Endothelial cell of umbilical vein (primary cell): Measurements from ENCODE around the gene CNMD. TPM values are rescaled to one million over a fixed set of nuclear protein-coding genes. Genes with fewer than 3 reads are reported as not detected.
A peak's percentile ranks its signal among the peaks of the same experiment; 100 is the strongest.

Experiments
- BruUV-seq: library from RNA; stranded (reverse); fragments of 400-500 nt; replicated peaks from 2 replicates; lab custom pipeline; 2021; lab: Mats Ljungman, UMichigan
- CTCF ChIA-PET: fragments of 300-600, 350-600 bp; sonication (Branson Sonifier 250); formaldehyde crosslinking; loops from one replicate; lab custom pipeline; 2021; ENCODE audit warnings: antibody characterized with exemption, inconsistent platforms; lab: Charles Lee
- POLR2A ChIA-PET: fragments of 300-600, 350-600 bp; sonication (Branson Sonifier 250); formaldehyde crosslinking; loops from one replicate; lab custom pipeline; 2021; ENCODE audit warnings: antibody characterized with exemption, inconsistent platforms; lab: Charles Lee
- DNase-seq: peaks from one replicate; pipeline ENCODE4 v3.0.0-alpha.2; 2011; ENCODE audit warnings: low read depth, low spot score
- FAIRE-seq: peaks from 2 replicates; lab custom pipeline; 2011; peaks lifted over from hg19 to GRCh38; lab: Jason Lieb, UNC
- H2AFZ ChIP-seq: 2 replicates; pipeline ENCODE4 v1.6.0; 2012; ENCODE audit warnings: low read depth, low read length, control low read depth, inconsistent platforms
- H3K27ac ChIP-seq: 2 replicates; pipeline ENCODE4 v1.5.1; 2011; ENCODE audit warnings: low read depth, mild to moderate bottlenecking, control low read depth, low read length, moderate library complexity; ENCODE audit not compliant: insufficient read depth
- H3K27me3 ChIP-seq, 2 experiments: 2 replicates each; pipeline versions ENCODE4 v1.6.0 to v1.6.1; 2011; ENCODE audit warnings: low read length in 2 of 2, mixed read lengths in 1 of 2; ENCODE audit not compliant: control insufficient read depth in 2 of 2, insufficient read depth in 2 of 2
- H3K36me3 ChIP-seq, 2 experiments: 2 replicates in 1 of 2; 3 replicates in 1 of 2; pipeline ENCODE4 v1.5.1; 2011; ENCODE audit warnings: low read length in 2 of 2, mild to moderate bottlenecking in 1 of 2, moderate library complexity in 1 of 2; ENCODE audit not compliant: control insufficient read depth in 2 of 2, insufficient read depth in 2 of 2; ENCODE audit errors: extremely low read depth in 1 of 2
- H3K4me1 ChIP-seq: 3 replicates; pipeline ENCODE4 v1.5.1; 2011; ENCODE audit warnings: mild to moderate bottlenecking, low read length; ENCODE audit not compliant: control insufficient read depth, insufficient read depth; ENCODE audit errors: extremely low read depth
- H3K4me2 ChIP-seq: 2 replicates; pipeline ENCODE4 v1.6.1; 2011; ENCODE audit warnings: low read length, control low read depth, mixed read lengths; ENCODE audit not compliant: insufficient read depth
- H3K4me3 ChIP-seq, 3 experiments: fragments of 200-600 bp in 1 of 3; sonication (generic), shearing (Covaris generic) in 1 of 3; replicated peaks in 1 of 3; 2 replicates each; pipeline ENCODE4 v1.5.1; 2011 to 2016; ENCODE audit warnings: control low read depth in 3 of 3, low read length in 3 of 3, mild to moderate bottlenecking in 2 of 3, inconsistent platforms in 1 of 3, low read depth in 1 of 3, moderate library complexity in 1 of 3; ENCODE audit not compliant: insufficient read depth in 1 of 3
- H3K79me2 ChIP-seq: 2 replicates; pipeline ENCODE4 v1.6.0; 2012; ENCODE audit warnings: low read length, inconsistent platforms; ENCODE audit not compliant: control insufficient read depth, insufficient read depth
- H3K9ac ChIP-seq: replicated peaks from 2 replicates; pipeline ENCODE3; 2011; ENCODE audit warnings: low read length, control low read depth; ENCODE audit not compliant: insufficient read depth; ENCODE audit errors: extremely low read depth
- H3K9me1 ChIP-seq: replicated peaks from 3 replicates; pipeline ENCODE4 v1.6.0; 2011; ENCODE audit warnings: mild to moderate bottlenecking, low read length; ENCODE audit not compliant: control insufficient read depth, insufficient read depth; ENCODE audit errors: extremely low read depth
- H3K9me3 ChIP-seq: replicated peaks from 2 replicates; pipeline ENCODE4 v1.5.1; 2012; ENCODE audit warnings: low read length, inconsistent platforms; ENCODE audit not compliant: control insufficient read depth, insufficient read depth
- H4K20me1 ChIP-seq: replicated peaks from 2 replicates; pipeline ENCODE3; 2011; ENCODE audit warnings: mild to moderate bottlenecking, low read length; ENCODE audit not compliant: control insufficient read depth, insufficient read depth; ENCODE audit errors: extremely low read depth
- EZH2 ChIP-seq: IDR thresholded peaks from 2 replicates; pipeline ENCODE4 v1.6.1; 2012; ENCODE audit warnings: borderline replicate concordance, low read depth, mild to moderate bottlenecking, moderate library complexity, low read length, inconsistent platforms; ENCODE audit not compliant: severe bottlenecking
- FOS ChIP-seq: IDR thresholded peaks from 2 replicates; pipeline ENCODE4 v1.6.1; 2011; ENCODE audit warnings: mild to moderate bottlenecking, low read length, moderate library complexity, borderline replicate concordance; ENCODE audit not compliant: insufficient read depth
- GATA2 ChIP-seq: IDR thresholded peaks from 2 replicates; pipeline ENCODE4 v1.7.0; 2011; ENCODE audit warnings: low read depth, mild to moderate bottlenecking, moderate library complexity, mixed read lengths, low read length; ENCODE audit not compliant: insufficient read length, insufficient read depth
- JUN ChIP-seq: IDR thresholded peaks from 2 replicates; pipeline ENCODE4 v1.6.1; 2011; ENCODE audit warnings: borderline replicate concordance, low read depth; ENCODE audit not compliant: insufficient read length, insufficient read depth
- POLR2A ChIP-seq: IDR thresholded peaks from 2 replicates; pipeline ENCODE4 v1.6.1; 2012; ENCODE audit warnings: low read depth, mild to moderate bottlenecking, control low read depth, low read length
- POLR2AphosphoS5 ChIP-seq: IDR thresholded peaks from 2 replicates; pipeline ENCODE4 v1.6.1; 2012; ENCODE audit warnings: low read depth, mild to moderate bottlenecking, control low read depth, low read length, moderate library complexity; ENCODE audit not compliant: insufficient read depth
- dilution Hi-C: fragments of 300-500 bp; cut with MboI; formaldehyde crosslinking; loops from one replicate; pipeline ENCODE4 v1.15.0; 2019; ENCODE audit warnings: low sequenced_read_pairs; ENCODE audit not compliant: extremely low pct_ligation_motif_present
- intact Hi-C: fragments of 100-400 bp; cut with micrococcal nuclease; formaldehyde crosslinking; loops from one replicate; pipeline ENCODE4 v1.10.0; 2022
- polyA plus RNA-seq, 4 experiments: library from polyadenylated mRNA; depleted of rRNA in 3 of 4; stranded (reverse) in 3 of 4; unstranded in 1 of 4; fragments of >200 nt; gene quantifications; 2 replicates each; pipeline versions ENCODE4 v1.2.1 to v1.2.3, GENCODE V29; 2011 to 2012; ENCODE audit warnings: missing spikeins in 1 of 4
- total RNA-seq: library from RNA; stranded (reverse); gene quantifications from 2 replicates; pipeline ENCODE4 v1.2.3, GENCODE V29; 2021
- TF ChIP-seq, protein P1 (sequence below), 2 donors: IDR thresholded peaks; 1 replicate in 1 of 2; 2 replicates in 1 of 2; pipeline ENCODE4 v1.5.1; 2011; ENCODE audit warnings: low read length in 2 of 2, mild to moderate bottlenecking in 2 of 2, moderate library complexity in 2 of 2, control low read depth in 1 of 2, inconsistent platforms in 1 of 2, low read depth in 1 of 2; ENCODE audit not compliant: insufficient read depth in 1 of 2; ENCODE audit errors: extremely low read depth in 1 of 2
- TF ChIP-seq, protein P2 (sequence below): IDR thresholded peaks from 2 replicates; pipeline ENCODE4 v1.6.1; 2011; ENCODE audit not compliant: insufficient read depth, insufficient read length

CNMD gene
- total and polyA plus RNA-seq, 2 donors (not counting 3 experiments of a cell fraction or from before 2014, with no cell fraction given) = not detected

DNA sequence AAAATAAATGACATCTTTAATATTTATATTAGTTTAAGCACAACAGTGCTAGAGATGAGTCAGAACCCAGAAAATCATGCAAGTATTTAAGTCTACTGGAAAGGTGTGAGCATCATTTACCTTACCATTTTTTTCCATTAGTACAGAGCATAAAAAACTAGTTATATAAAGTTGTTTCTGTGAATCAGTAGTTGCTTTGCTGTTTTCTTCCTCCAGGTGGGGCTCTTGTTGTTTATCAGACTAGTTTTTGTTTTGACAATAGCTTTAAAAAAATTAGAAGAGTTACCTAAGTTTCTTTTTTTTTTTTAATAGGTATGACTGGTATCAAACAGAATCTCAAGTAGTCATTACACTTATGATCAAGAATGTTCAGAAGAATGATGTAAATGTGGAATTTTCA, 74.3 kb downstream of the CNMD start:
- intact Hi-C loops (loop anchor here (1.0 to 2.0 kb wide), 4 partner anchors 74 to 303 kb away; partner anchors contain the start of gene CNMD), dilution Hi-C loops (no loop called here)
- Histone ChIP-seq H3K4me1 (no peaks in the 10 kb centered on the region), H3K9me1 (no peaks in the 10 kb centered on the region), H3K79me2 (peaks cover 14% of the 10 kb centered on the region), H3K4me3 (no peak overlapping the region), H3K4me2 (no peak overlapping the region), H4K20me1 (no peaks in the 10 kb centered on the region), H3K36me3 (peaks cover 5 to 25% of the 10 kb centered on the region in 2 experiments), H2AFZ (no peak overlapping the region), H3K9ac (no peak overlapping the region), H3K27ac (no peak overlapping the region), H3K9me3 (no peaks in the 10 kb centered on the region), H3K27me3 (no peaks in the 10 kb centered on the region)
- no peak for TF ChIP-seq POLR2A
- TF ChIP-seq, protein P1, sequence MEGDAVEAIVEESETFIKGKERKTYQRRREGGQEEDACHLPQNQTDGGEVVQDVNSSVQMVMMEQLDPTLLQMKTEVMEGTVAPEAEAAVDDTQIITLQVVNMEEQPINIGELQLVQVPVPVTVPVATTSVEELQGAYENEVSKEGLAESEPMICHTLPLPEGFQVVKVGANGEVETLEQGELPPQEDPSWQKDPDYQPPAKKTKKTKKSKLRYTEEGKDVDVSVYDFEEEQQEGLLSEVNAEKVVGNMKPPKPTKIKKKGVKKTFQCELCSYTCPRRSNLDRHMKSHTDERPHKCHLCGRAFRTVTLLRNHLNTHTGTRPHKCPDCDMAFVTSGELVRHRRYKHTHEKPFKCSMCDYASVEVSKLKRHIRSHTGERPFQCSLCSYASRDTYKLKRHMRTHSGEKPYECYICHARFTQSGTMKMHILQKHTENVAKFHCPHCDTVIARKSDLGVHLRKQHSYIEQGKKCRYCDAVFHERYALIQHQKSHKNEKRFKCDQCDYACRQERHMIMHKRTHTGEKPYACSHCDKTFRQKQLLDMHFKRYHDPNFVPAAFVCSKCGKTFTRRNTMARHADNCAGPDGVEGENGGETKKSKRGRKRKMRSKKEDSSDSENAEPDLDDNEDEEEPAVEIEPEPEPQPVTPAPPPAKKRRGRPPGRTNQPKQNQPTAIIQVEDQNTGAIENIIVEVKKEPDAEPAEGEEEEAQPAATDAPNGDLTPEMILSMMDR (IDR thresholded peaks at IDR 0.05; ENCODE audit: extremely low read depth in 1 of 2, insufficient read depth in 1 of 2, low read depth in 1 of 2, low read length in 2 of 2) = peak in 1 of 2 donors; percentile 34
- DNase-seq (peak; percentile 46), FAIRE-seq (no peak)
- BruUV-seq = no TSS peak
- ChIA-PET CTCF (interaction anchor here (0.5 to 3.4 kb wide), 30 partner anchors 9 to 585 kb away, joined by 3 to 73 read pairs (median 6); partner anchors contain the start of genes HNRNPA1L2, PCDH8 and SUGT1), POLR2A (interaction anchor here (0.6 kb wide), 1 partner anchor 13 kb away, joined by 3 read pairs; the partner anchor contains the start of gene SUGT1)

DNA sequence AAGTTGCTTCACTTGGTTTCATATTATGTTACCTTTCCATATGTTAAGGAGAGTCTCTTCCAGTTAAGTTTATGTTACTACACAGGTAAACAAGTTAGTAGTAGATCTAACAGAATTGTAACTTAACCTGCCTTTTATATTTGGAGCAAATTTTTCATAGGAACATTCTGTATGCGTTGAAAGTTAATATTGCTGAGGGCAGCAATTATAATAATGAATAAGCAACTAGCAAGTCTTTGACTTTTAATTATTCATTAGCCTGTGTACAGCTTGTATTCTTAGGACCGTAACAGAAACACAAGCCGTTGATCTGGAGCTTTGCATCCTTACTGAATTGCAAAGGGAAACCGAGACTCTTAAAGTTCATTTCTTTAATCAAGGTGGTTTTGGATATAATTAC, 75.3 kb downstream of the CNMD start:
- intact Hi-C loops (loop anchor here (2.0 kb wide), 2 partner anchors 177 to 305 kb away; no protein-coding TSS in a partner anchor), dilution Hi-C loops (no loop called here)
- FAIRE-seq (no peak), DNase-seq (no peak)
- H3K4me1 ChIP-seq = no peaks in the 10 kb centered on the region
- H3K9ac ChIP-seq = no peak overlapping the region
- H3K9me1 ChIP-seq = no peaks in the 10 kb centered on the region
- H3K27me3 ChIP-seq = no peaks in the 10 kb centered on the region
- no TSS peak for BruUV-seq
- no peaks in the 10 kb centered on the region for H3K9me3 ChIP-seq
- CTCF ChIA-PET = interaction anchor here (0.9 to 3.4 kb wide), 16 partner anchors 8 to 586 kb away, joined by 3 to 73 read pairs (median 10); partner anchors contain the start of genes HNRNPA1L2 and SUGT1
- no peaks in the 10 kb centered on the region for H4K20me1 ChIP-seq
- H3K27ac ChIP-seq = no peak overlapping the region
- peaks cover 5 to 25% of the 10 kb centered on the region in 2 experiments for H3K36me3 ChIP-seq
- peaks cover 11% of the 10 kb centered on the region for H3K79me2 ChIP-seq
- no peak overlapping the region for H2AFZ ChIP-seq
- TF ChIP-seq GATA2 (no peak), JUN (no peak), FOS (no peak), POLR2A (no peak), POLR2AphosphoS5 (no peak), EZH2 (no peak)
- TF ChIP-seq, protein P2, sequence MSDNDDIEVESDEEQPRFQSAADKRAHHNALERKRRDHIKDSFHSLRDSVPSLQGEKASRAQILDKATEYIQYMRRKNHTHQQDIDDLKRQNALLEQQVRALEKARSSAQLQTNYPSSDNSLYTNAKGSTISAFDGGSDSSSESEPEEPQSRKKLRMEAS = no peak
- H3K4me2 ChIP-seq = no peak overlapping the region
- no peak overlapping the region for H3K4me3 ChIP-seq
- POLR2A ChIA-PET = interaction anchor here (0.6 kb wide), 1 partner anchor 1598 kb away, joined by 3 read pairs; no protein-coding TSS in a partner anchor
